Fibroblast of mammary gland (primary cell): ENCODE measurements around the gene PNRC1.

Experiments
- DNase-seq: peaks from one replicate; pipeline ENCODE4 v3.0.0-alpha.2; 2010; ENCODE audit warnings: low read depth
- H3K4me3 ChIP-seq: 2 replicates; pipeline ENCODE4 v1.5.1; 2011; ENCODE audit warnings: low read depth, mild to moderate bottlenecking, low read length, moderate library complexity; ENCODE audit not compliant: control insufficient read depth
- TF ChIP-seq, protein P1 (sequence below): conservative IDR thresholded peaks from 2 replicates; pipeline ENCODE4 v1.5.1; 2011; ENCODE audit warnings: low read depth, low read length, inconsistent platforms; ENCODE audit not compliant: control insufficient read depth, insufficient read depth

The PNRC1 gene

DNA sequence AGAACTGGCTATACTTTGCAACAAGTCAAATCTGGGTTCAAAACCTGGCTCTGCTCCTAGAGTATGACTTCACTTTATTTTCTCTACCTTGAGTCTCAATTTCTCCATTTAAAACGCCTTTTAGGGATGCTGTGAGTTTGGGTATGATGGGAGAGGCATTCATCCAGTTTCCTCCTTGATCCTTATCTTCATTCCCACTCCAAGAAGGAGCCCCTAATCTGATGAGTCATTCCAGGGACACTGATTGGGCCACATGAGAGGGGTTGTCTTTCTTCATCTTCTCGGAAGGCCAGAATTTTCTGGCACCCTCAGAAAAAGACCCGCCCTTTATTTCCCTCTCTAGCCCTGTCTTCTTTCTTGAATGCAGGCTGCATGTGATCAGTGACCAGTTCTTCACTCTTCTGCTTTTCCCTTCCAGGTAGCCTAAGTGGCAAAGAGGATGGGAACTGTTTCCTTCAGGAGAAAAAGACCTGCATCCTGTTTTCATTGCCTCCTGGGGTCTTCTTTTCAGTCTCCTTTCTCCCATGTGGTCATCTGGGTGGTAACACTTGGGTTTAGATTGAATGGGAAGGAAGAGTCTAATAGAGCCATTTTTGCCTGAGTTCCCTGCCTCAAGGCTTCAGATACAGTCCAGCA, 32.1 kb upstream of the PNRC1 start:
- TF ChIP-seq, protein P1, sequence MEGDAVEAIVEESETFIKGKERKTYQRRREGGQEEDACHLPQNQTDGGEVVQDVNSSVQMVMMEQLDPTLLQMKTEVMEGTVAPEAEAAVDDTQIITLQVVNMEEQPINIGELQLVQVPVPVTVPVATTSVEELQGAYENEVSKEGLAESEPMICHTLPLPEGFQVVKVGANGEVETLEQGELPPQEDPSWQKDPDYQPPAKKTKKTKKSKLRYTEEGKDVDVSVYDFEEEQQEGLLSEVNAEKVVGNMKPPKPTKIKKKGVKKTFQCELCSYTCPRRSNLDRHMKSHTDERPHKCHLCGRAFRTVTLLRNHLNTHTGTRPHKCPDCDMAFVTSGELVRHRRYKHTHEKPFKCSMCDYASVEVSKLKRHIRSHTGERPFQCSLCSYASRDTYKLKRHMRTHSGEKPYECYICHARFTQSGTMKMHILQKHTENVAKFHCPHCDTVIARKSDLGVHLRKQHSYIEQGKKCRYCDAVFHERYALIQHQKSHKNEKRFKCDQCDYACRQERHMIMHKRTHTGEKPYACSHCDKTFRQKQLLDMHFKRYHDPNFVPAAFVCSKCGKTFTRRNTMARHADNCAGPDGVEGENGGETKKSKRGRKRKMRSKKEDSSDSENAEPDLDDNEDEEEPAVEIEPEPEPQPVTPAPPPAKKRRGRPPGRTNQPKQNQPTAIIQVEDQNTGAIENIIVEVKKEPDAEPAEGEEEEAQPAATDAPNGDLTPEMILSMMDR, result no peak
- no peak overlapping the region for H3K4me3 ChIP-seq
- DNase-seq, result peak; percentile 28

DNA sequence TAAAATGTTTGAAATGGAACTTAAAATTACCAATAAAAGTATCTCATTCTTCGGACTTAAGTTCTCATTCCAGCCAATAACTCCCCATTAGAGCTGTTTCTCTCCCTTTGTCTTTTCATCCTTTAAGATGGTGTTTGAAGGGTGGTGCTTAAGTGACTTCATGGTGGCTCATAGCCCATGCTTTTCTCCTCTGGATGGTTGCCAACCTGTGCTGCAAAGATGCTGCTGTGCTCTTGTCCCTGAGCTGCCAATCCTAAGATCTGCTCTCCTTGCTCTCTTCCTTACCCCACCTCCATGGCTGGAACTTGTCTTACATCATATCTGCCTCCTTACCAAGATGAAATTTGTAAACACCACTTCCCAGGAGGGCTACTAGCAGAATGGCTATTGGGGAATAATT, 31.6 kb upstream of the PNRC1 start:
- no peak overlapping the region for H3K4me3 ChIP-seq
- TF ChIP-seq, protein P1, result no peak
- DNase-seq, result peak; percentile 88

DNA sequence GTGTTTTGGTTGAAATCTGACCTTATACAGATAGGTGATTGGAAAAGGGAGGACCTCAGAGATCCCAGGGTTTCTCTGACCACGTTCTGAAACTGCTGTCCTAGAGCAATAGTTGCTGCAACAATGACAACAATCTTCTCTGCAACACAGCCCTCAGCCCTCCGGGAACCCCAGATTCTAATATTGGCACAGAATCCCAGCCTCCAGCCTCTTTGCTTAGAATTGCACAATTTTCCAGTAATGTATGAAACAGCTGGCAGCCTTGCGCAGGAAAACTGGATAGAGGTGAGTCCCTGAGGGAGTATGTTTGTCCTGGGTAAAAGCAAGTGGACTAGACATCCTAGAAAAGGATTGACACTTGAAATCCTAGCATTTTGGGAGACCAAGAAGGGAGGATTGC, 30.4 kb upstream of the PNRC1 start:
- DNase-seq, result peak; percentile 90
- H3K4me3 ChIP-seq, result no peak overlapping the region
- TF ChIP-seq, protein P1, result no peak

DNA sequence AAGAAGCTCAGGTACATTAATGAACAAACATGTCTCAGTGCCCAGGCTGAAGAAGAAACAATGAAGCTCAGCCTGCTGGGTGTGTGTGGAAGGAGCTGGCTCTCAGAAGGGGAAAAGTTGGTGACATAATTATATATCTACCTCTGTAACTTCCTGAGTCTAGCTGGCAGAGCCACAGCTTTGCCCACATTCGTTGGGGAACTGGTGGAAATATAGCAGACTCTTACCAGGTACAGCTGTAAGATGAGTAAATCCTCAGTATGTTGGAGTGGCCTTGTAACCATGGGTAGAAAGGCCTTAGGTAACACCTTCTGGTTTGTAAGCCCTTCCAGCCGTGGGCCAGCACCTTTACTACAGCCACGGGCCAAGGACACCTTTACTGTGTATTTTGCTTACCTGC, 29.9 kb upstream of the PNRC1 start:
- no peak for DNase-seq
- TF ChIP-seq, protein P1, result no peak
- no peak overlapping the region for H3K4me3 ChIP-seq

DNA sequence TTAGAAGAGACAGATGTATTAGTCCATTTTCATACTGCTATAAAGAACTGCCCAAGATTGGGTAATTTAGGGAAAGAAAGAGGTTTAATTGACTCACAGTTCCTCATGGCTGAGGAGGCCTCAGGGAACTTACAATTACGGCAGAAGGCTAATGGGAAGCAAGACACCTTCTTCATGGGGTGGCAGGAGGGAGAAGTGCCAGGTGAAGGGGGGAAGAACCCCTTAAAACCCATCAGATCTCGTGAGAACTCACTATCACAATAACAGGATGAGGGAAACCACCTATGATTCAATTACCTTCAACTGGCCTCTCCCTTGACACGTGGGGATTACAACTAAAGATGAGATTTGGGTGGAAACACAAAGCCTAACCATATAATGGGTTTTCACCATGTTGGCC, 28.9 kb upstream of the PNRC1 start:
- no peak overlapping the region for H3K4me3 ChIP-seq
- TF ChIP-seq, protein P1, result no peak
- no peak for DNase-seq

DNA sequence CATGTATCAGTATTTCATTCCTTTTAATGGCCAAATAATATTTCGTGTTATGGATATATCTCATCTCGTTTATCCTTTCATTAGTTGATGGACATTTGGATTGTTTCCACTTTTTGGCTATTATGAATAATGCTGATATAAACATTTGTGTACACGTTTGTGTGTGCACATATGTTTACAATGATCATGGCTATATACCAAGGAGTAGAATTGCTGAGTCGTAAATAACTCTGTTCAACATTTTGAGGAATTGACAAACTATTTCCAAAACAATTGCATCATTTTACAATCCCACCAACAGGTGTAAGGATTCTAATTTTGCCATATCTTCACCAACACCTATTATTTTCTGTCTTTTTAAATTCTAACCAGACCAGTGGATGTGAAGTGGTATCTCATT, 26.3 kb upstream of the PNRC1 start:
- H3K4me3 ChIP-seq, result no peak overlapping the region
- no peak for DNase-seq
- TF ChIP-seq, protein P1, result no peak

DNA sequence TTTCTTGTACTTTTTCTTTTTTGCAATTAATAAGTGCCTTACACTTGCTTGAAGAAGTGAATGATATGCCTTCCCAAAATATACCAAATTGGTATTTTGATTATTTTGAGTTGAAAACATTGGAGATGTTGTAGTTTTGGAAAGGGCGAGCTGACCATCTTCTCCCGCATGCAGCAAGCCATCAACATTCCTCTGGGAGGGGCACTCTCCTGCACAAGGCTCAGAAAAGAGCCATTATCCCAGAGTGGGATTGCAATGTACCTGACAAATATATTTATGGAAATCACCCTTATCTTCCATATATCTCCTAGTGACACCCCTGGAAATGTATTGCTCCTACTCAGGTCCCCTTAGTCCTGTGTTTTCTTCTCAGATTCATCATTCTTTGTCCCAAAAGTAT, 22.8 kb upstream of the PNRC1 start:
- TF ChIP-seq, protein P1, result no peak
- no peak overlapping the region for H3K4me3 ChIP-seq
- no peak for DNase-seq
